Fibroblast of pulmonary artery (primary cell): ENCODE data around the gene SPINK4.

Experiments used
- DNase-seq: peaks from one replicate; pipeline ENCODE4 v3.0.0-alpha.2; 2010; ENCODE audit warnings: low read depth
- H3K4me3 ChIP-seq: replicated peaks from 2 replicates; pipeline ENCODE4 v1.5.1; 2011; ENCODE audit warnings: low read depth, mild to moderate bottlenecking, control low read depth, low read length, moderate library complexity
- CTCF ChIP-seq: IDR thresholded peaks from 2 replicates; pipeline ENCODE4 v1.5.1; 2011; ENCODE audit warnings: mild to moderate bottlenecking, control low read depth, low read length, inconsistent platforms; ENCODE audit errors: missing control alignments

The SPINK4 gene

GRCh38 chr9:33229359-33230114 is 10.4 kb upstream of the SPINK4 start:
- DNase-seq = no peak
- TF ChIP-seq CTCF = no peak
- H3K4me3 ChIP-seq = no peak overlapping the region

- H3K4me3 ChIP-seq = no peak overlapping the region
- DNase-seq = no peak
- no peak for TF ChIP-seq CTCF
These were observed 9.0 kb upstream of the SPINK4 start for GRCh38 chr9:33230756-33231622.

GRCh38 chr9:33231623-33231942 is 8.4 kb upstream of the SPINK4 start:
- no peak for TF ChIP-seq CTCF
- H3K4me3 ChIP-seq = no peak overlapping the region
- DNase-seq = no peak

- no peak for DNase-seq
- no peak for TF ChIP-seq CTCF
- no peak overlapping the region for H3K4me3 ChIP-seq
These were observed 7.2 kb upstream of the SPINK4 start for GRCh38 chr9:33232815-33233214.

- H3K4me3 ChIP-seq = no peak overlapping the region
- no peak for TF ChIP-seq CTCF
- peak; percentile 90 for DNase-seq
These were observed 6.2 kb upstream of the SPINK4 start for GRCh38 chr9:33233626-33234342.

- DNase-seq = peak; percentile 22
- no peak for TF ChIP-seq CTCF
- no peak overlapping the region for H3K4me3 ChIP-seq
These were observed 5.2 kb upstream of the SPINK4 start for GRCh38 chr9:33234511-33235467.
